GM19035 (cell line): ENCODE data around the gene INS.

Source experiments
- ATAC-seq: cut with Tn5 transposase; IDR thresholded peaks from one replicate; pipeline ENCODE4 v1.9.1; 2021; ENCODE audit not compliant: unreplicated experiment

INS gene

DNA sequence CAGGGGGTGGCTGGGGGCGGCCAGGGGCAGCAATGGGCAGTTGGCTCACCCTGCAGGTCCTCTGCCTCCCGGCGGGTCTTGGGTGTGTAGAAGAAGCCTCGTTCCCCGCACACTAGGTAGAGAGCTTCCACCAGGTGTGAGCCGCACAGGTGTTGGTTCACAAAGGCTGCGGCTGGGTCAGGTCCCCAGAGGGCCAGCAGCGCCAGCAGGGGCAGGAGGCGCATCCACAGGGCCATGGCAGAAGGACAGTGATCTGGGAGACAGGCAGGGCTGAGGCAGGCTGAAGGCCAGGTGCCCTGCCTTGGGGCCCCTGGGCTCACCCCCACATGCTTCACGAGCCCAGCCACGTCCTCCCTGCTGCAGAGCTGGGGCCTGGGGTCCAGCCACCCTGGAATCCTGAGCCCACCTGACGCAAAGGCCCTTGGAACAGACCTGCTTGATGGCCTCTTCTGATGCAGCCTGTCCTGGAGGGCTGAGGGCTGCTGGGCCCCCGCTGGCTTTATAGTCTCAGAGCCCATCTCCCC, at the start of gene INS:
INS (minus strand) TSS at position 474 of the 524 bp plus-strand sequence; CDS start at position 236, 238 bp downstream.
- no peak for ATAC-seq

GRCh38 chr11:2210366-2211112, 49.5 kb upstream of the INS start:
- ATAC-seq, result no peak

DNA sequence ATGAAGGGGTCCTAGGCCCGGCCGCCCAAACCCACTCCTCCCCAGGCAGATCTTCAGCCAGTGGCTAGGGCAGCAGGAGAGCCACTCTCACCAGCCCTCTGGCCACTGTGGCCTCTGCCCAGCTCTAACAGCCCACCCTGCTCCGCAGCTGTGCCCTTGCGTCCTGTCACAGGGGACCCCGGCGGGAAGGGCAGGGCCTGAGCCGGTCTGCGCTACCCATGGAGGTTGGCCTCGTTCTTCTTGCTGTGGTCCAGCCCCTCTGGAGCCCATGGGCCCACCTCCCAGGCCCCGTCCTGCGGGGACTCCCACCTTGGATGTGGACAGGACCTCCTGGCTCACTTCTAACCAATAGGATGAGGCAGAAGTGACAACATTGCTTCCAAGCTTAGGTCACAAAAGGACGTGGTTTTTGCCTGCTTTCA, 48.9 kb upstream of the INS start:
- no peak for ATAC-seq

DNA sequence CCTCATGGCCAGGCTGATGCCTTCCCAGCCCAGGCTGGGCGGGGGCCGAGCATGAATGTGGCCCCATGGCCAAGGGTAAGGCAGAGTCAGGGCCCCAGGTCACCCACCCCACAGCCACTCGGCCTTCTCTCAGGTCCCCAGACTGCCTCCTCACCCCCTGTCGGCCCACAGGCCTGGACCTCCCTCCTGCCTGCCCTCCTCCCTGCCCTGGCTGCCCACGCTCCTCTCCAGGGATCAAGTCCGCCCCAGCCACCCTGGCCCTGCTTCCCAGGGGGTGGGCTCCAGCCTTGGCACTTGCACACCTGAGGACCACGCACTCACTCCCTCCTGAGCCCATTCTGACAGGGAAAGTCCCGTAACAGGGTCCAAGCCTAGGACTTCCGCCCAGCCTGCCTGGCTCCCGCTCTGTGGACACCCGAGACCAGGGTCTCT, 48.4 kb upstream of the INS start:
- ATAC-seq, result no peak

- ATAC-seq, result no peak
Measured at GRCh38 chr11:2208691-2209369, 47.8 kb upstream of the INS start.

- ATAC-seq, result no peak
Measured at GRCh38 chr11:2207773-2208621, 47.0 kb upstream of the INS start.

DNA sequence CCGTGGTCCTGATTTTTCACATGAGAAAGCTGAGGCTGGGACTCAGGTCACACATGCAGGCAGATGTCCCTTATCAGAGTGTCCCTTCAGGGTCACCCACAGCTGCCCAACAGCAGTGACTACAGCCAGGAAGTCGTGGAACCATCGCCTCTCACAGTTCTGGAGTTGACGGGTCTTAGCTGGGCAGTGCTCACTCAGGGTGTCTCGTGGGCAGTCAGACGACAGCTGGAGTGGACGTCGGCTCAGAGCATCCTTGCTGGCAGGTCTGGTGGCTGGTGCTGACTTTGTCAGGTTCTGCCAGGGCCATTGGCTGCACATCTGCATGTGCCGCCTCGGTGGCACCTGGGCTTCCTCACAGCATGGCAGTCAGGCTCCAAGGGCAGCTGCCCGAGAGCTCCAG, 46.2 kb upstream of the INS start:
- no peak for ATAC-seq

GRCh38 chr11:2205981-2206690, 45.1 kb upstream of the INS start:
- ATAC-seq, result no peak

DNA sequence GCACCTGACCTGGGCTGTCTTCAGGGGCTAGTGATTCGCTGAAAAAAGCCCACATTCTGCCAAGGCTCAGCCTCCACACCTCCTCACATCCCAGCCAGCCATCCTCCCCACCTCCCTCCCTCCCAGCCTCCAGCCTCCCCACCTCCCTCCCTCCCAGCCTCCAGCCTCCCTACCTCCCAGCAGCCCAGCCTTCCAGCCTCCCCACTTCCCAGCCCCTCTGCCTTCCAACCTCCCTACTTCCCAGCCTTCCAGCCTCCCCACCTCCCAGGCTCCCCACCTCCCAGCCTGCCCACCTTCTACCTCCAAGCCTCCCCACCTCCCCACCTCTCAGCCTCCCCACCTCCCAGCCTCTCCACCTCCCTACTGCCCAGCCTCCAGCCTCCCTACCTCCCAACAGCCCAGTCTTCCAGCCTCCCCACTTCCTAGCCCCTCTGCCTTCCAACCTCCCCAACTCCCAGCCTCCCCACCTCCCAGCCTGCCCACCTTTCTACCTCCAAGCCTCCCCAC, 44.3 kb upstream of the INS start:
- ATAC-seq, result no peak

GRCh38 chr11:2204361-2205213, 43.6 kb upstream of the INS start:
- no peak for ATAC-seq

- ATAC-seq, result no peak
Measured at GRCh38 chr11:2203440-2204259, 42.6 kb upstream of the INS start.

DNA sequence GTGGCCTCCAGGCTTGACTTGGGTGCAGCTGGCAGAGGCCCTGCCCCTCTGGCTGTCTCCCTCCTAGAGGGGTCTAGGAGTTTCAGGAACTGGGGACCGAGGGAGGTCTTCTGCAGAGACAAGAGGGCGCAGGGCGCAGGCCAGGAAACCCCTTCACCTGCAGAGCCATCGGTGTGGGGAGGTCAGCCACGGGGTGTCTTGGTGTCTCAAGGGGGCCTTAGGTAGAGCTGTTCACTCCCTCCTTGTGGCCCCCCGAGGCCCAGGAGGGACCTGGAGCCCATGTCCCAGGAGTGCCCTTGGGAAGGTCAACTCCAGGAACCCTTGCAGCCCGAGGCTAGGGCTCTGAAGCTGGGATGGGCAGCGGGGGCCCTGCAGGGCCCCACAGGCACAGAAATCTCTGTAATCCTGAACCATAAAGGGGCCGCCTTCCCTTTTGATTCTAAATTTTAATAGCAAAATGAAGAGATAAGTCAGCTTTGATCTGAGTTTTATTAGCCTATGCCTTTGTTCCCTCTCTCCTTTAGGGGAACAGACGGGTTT, 42.0 kb upstream of the INS start:
- no peak for ATAC-seq

GRCh38 chr11:2202071-2202899, 41.3 kb upstream of the INS start:
- ATAC-seq, result no peak

DNA sequence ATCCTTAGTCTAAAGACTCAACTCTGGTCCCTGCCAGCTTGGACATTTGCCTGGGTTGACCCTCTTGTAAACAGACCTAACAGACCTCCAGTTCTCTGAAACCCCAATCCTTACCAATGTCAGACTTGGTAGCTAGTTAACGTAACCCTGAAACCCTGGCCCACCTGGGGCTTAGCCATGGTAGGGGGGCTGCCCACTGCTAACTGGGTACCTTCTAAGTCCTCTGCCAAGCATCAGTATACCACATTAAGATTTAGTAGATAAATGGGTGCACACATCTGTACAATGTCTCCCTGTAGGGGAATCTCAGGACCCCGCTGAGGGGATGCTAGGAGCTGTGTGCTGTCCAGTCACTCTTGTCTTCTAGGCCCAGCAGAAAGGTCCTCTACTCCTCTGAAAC, 40.5 kb upstream of the INS start:
- no peak for ATAC-seq

DNA sequence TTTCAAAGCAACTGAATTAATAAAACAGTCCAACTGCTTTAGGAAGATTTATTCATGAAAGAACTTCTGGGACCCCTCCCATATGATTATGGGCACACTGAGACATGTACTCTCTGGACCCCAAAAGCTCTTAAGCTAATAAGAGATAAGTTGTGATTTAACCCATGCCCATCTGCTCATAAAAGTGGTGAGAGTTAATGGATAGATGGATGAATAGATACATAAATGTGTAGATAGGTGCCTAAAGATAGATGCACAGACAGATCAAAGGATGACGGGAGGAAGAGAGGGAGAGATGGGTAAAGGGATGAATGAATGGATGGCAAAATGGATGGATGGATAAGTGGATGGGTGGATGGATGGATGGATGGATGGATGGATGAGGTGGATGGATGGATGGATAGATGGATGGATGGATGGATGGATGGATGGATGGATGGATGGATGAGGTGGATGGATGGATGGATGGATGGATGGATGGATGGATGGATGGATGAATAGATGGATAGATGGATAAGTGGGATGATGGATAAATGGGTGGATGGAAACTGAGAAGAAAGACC, 40.0 kb upstream of the INS start:
- no peak for ATAC-seq

- ATAC-seq, result no peak
Measured at GRCh38 chr11:2200536-2200935, 39.5 kb upstream of the INS start.
